HepG2 (cell line): Measurements from ENCODE around the gene COMP.

Experiments used
- BRCA1 ChIP-seq: sonication (generic); formaldehyde crosslinking; IDR thresholded peaks from 2 replicates; pipeline ENCODE4 v1.4.0; 2020; ENCODE audit warnings: missing genetic modification reagents
- FOXM1 ChIP-seq: sonication (generic); formaldehyde crosslinking; IDR thresholded peaks from 2 replicates; pipeline ENCODE4 v1.5.0; 2020; ENCODE audit warnings: missing genetic modification reagents
- NFIC ChIP-seq: IDR thresholded peaks from 2 replicates; pipeline ENCODE4 v1.6.1; 2012; ENCODE audit warnings: mild to moderate bottlenecking, low read length, inconsistent platforms
- PHF5A ChIP-seq: IDR thresholded peaks from one replicate; pipeline ENCODE4 v1.6.1; 2018; ENCODE audit warnings: low read depth, missing genetic modification reagents; ENCODE audit not compliant: unreplicated experiment
- REST ChIP-seq, 2 experiments: IDR thresholded peaks; 2 replicates each; pipeline ENCODE4 v1.6.1; 2011 to 2012; ENCODE audit warnings: low read length in 2 of 2, borderline replicate concordance in 1 of 2, low read depth in 1 of 2, mild to moderate bottlenecking in 1 of 2, moderate library complexity in 1 of 2
- TEAD3 ChIP-seq: optimal IDR thresholded peaks from 2 replicates; pipeline ENCODE3; 2016; ENCODE audit warnings: borderline replicate concordance
- TRAFD1 ChIP-seq: sonication (generic); formaldehyde crosslinking; IDR thresholded peaks from 2 replicates; pipeline ENCODE4 v1.5.1; 2020; ENCODE audit warnings: missing genetic modification reagents, mild to moderate bottlenecking, borderline replicate concordance
- USF2 ChIP-seq, 2 experiments: sonication (generic) in 1 of 2; formaldehyde crosslinking in 1 of 2; IDR thresholded peaks; 2 replicates each; pipeline versions ENCODE4 v1.5.1 to v1.6.1; 2011 to 2020; ENCODE audit warnings: borderline replicate concordance in 1 of 2, low read depth in 1 of 2, low read length in 1 of 2, mild to moderate bottlenecking in 1 of 2, missing genetic modification reagents in 1 of 2, moderate library complexity in 1 of 2
- YEATS2 ChIP-seq: sonication (generic); formaldehyde crosslinking; IDR thresholded peaks from 2 replicates; pipeline ENCODE4 v1.4.0; 2020; ENCODE audit warnings: missing genetic modification reagents, borderline replicate concordance
- ZNF121 ChIP-seq: sonication (generic); formaldehyde crosslinking; IDR thresholded peaks from 2 replicates; pipeline ENCODE4 v1.5.0; 2020; ENCODE audit warnings: mild to moderate bottlenecking, missing genetic modification reagents
- ZNF513 ChIP-seq: sonication (generic); formaldehyde crosslinking; conservative IDR thresholded peaks from 2 replicates; pipeline ENCODE4 v1.5.0; 2020; ENCODE audit warnings: missing genetic modification reagents

GRCh38 chr19:18800636-18801035 is 9.5 kb upstream of the COMP start:
- no peak for TF ChIP-seq REST (IDR thresholded peaks at IDR 0.05; ENCODE audit: borderline replicate concordance in 1 of 2, low read depth in 1 of 2, low read length in 2 of 2)
- TF ChIP-seq ZNF121 (CRISPR knock-in tag): no peak
- no peak for TF ChIP-seq ZNF513 (CRISPR knock-in tag)
- TF ChIP-seq TRAFD1 (CRISPR knock-in tag): no peak
- no peak for TF ChIP-seq TEAD3
- no peak for TF ChIP-seq FOXM1 (CRISPR knock-in tag)
- TF ChIP-seq YEATS2 (CRISPR knock-in tag): no peak
- no peak for TF ChIP-seq NFIC
- TF ChIP-seq PHF5A (CRISPR knock-in tag): no peak
- TF ChIP-seq USF2 (IDR thresholded peaks at IDR 0.05; ENCODE audit: low read depth, low read length): no peak
- TF ChIP-seq USF2 (CRISPR knock-in tag; IDR thresholded peaks at IDR 0.05; ENCODE audit: borderline replicate concordance): no peak
- TF ChIP-seq BRCA1 (CRISPR knock-in tag): no peak
